Activated T-helper 2 cell treated with anti-CD3 and anti-CD28 coated beads, Interferon-gamma antibody, Interleukin-2, Interleukin-4, amounts not matched to agents 10 μg/mL and 5 μg/mL and 100 μg/mL, durations not matched to agents 14 hours and 24 hours and 36 hours (primary cell): Measurements from ENCODE around the gene ATRNL1. TPM values are rescaled to one million over a fixed set of nuclear protein-coding genes. Genes with fewer than 3 reads are reported as not detected.

Experiments used
- DNase-seq: peaks from one replicate; pipeline ENCODE4 v3.0.0; 2021; ENCODE audit warnings: low spot score
- H3K27ac Mint-ChIP-seq: one replicate; pipeline ENCODE4 v1.8.0; 2021; ENCODE audit warnings: mixed read lengths
- H3K27me3 Mint-ChIP-seq: one replicate; pipeline ENCODE4 v1.8.0; 2021; ENCODE audit warnings: low read depth, mixed read lengths
- H3K36me3 Mint-ChIP-seq: one replicate; pipeline ENCODE4 v1.8.0; 2021; ENCODE audit warnings: low read depth, mixed read lengths
- H3K4me1 Mint-ChIP-seq: one replicate; pipeline ENCODE4 v1.8.0; 2021; ENCODE audit warnings: low read depth, mixed read lengths
- H3K4me3 Mint-ChIP-seq: one replicate; pipeline ENCODE4 v1.8.0; 2021; ENCODE audit warnings: low read depth, mild to moderate bottlenecking, moderate library complexity, mixed read lengths
- H3K9me3 Mint-ChIP-seq: one replicate; pipeline ENCODE4 v1.8.0; 2021; ENCODE audit warnings: mixed read lengths
- intact Hi-C: fragments of 100-400 bp; cut with micrococcal nuclease; formaldehyde crosslinking; loops from one replicate; pipeline ENCODE4 v1.15.1; 2023
- total RNA-seq: library from RNA; stranded (reverse); gene quantifications from 2 replicates; pipeline ENCODE4 v1.2.3, GENCODE V29; 2022

ATRNL1 gene
- total RNA-seq, 1 donor from 2014 or later = 0.50 TPM

DNA sequence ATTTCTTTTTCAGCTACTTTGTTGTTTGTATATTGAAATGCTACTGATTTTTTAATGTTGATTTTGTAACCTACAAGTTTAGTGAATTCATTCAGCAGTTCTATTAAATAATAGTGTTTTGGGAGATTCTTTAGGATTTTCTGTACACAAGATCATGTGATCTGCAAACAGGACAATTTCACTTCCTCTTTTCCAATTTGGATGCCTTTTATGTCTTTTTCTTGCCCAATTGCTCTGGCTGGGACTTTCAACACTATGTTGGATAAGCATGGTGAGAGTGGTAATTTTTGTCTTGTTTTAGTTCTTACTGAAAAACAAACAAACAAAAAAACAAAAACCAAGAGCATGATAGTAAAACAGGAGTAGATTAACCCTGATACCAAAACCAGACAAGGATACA is 316.2 kb downstream of the ATRNL1 start:
- DNase-seq = no peak
- Mint-ChIP-seq H3K9me3 (peaks cover 11% of the 10 kb centered on the region), H3K27me3 (no peaks in the 10 kb centered on the region), H3K27ac (no peak overlapping the region), H3K36me3 (no peaks in the 10 kb centered on the region), H3K4me3 (no peak overlapping the region), H3K4me1 (no peaks in the 10 kb centered on the region)
- intact Hi-C loops = no loop called here

DNA sequence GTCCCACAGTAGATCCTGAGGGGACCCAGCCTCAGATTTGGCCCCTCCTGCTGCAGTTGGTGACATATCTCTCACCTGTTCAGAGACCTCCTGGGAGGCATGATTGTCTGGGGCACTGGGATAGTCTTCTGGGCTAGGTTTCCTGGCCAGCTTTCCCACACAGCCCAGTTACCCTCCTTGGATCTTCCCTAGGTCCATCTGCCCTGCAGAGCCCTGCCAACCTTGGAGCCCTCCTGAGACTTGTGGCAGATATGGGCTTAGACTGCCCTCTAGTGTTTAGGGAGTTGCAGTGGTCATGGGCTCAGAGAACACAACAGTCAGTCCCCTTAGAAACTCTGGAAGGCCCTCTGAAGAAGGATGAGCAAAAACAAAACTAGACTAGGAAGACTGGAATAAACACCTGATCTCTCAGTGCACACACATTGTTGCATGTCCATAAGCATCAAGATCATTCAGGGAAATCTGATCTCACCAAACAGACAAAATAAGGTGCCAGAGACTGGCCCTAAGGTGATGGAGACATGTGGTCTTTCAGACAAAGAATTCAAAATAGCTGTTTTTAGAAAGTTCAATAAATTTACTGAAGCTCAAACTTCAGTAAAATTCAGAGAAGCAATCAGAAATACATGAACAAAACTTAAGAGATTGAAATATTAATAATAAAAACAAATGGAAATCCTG is 324.6 kb downstream of the ATRNL1 start:
- Mint-ChIP-seq H3K9me3 (peaks cover 3% of the 10 kb centered on the region), H3K4me1 (no peaks in the 10 kb centered on the region), H3K36me3 (no peaks in the 10 kb centered on the region), H3K4me3 (no peak overlapping the region), H3K27me3 (no peaks in the 10 kb centered on the region), H3K27ac (no peak overlapping the region)
- intact Hi-C loops = loop anchor here (10.0 kb wide), 1 partner anchor 243 kb away; no protein-coding TSS in a partner anchor
- DNase-seq = no peak

DNA sequence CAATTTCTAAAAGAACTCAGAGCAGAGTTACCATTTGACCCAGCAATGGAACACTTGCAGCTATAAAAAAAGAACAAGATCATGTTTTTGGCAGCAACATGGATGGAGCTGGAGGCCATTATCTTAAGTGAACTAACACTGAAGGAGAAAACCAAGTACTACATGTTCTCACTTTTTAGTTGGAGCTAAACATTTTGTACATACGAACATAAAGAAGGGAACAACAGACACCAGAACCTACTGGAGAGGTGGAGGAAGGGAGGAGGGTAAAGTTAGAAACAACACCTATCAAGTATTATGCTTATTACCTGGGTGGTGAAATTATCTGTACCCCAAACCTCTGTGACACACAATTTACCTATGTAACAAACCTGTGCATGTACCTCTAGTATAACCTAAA is 329.5 kb downstream of the ATRNL1 start:
- H3K27ac Mint-ChIP-seq = no peak overlapping the region
- no peak for DNase-seq
- intact Hi-C loops = no loop called here
- H3K36me3 Mint-ChIP-seq = no peaks in the 10 kb centered on the region
- H3K27me3 Mint-ChIP-seq = no peaks in the 10 kb centered on the region
- peaks cover 3% of the 10 kb centered on the region for H3K9me3 Mint-ChIP-seq
- H3K4me3 Mint-ChIP-seq = no peak overlapping the region
- no peaks in the 10 kb centered on the region for H3K4me1 Mint-ChIP-seq

DNA sequence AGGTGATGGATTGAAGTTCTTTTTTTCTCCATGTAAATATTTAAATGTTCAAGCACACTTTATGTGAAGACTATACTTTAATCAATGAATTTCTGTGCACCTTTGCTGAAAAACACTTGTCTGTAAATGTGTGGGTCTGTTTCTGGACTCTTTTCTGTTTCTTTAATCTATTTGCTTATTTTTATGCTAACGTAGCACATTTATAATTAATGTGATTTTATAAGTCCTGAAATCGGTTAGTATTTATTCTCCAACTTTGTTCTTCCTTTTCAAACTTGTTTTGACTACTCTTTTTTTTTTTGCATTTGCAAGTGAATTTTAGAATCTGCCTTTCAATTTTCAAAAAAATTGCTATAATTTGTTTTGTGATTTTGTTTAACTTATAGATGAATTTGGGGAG is 334.4 kb downstream of the ATRNL1 start:
- no peak overlapping the region for H3K27ac Mint-ChIP-seq
- no peaks in the 10 kb centered on the region for H3K36me3 Mint-ChIP-seq
- H3K4me3 Mint-ChIP-seq = no peak overlapping the region
- DNase-seq = no peak
- no peaks in the 10 kb centered on the region for H3K4me1 Mint-ChIP-seq
- intact Hi-C loops = no loop called here
- no peaks in the 10 kb centered on the region for H3K27me3 Mint-ChIP-seq
- no peaks in the 10 kb centered on the region for H3K9me3 Mint-ChIP-seq

DNA sequence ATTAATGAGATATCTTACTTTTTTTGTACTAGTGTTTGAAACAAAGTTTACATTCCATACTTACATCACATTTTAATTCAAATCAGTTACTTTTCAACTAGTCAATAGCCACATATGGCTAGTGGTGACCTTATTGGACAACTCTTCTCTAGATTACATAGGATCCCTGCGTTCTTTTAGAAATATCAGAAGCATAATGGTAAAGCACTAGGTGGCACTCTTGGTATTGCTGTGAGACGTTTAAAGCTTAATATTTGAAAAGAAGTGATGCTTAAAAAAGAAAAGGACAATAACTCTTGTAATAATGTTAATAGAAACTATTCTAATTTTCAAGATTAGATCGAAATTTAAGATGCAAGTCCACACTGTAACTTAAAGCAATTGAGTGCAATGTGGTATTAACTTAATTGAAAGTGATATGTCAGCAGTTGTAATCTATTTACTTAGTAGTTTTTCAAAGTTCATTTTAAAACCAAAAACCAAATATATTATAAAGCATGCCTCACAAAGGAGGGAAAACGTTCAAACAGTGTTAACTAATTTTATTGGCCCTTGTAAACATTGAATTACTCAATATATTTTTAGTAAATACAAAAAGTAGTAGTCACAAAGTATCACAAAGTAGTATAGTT is 339.1 kb downstream of the ATRNL1 start:
- H3K4me1 Mint-ChIP-seq = no peaks in the 10 kb centered on the region
- intact Hi-C loops = no loop called here
- DNase-seq = no peak
- no peak overlapping the region for H3K4me3 Mint-ChIP-seq
- H3K36me3 Mint-ChIP-seq = no peaks in the 10 kb centered on the region
- H3K27me3 Mint-ChIP-seq = no peaks in the 10 kb centered on the region
- no peaks in the 10 kb centered on the region for H3K9me3 Mint-ChIP-seq
- H3K27ac Mint-ChIP-seq = no peak overlapping the region

DNA sequence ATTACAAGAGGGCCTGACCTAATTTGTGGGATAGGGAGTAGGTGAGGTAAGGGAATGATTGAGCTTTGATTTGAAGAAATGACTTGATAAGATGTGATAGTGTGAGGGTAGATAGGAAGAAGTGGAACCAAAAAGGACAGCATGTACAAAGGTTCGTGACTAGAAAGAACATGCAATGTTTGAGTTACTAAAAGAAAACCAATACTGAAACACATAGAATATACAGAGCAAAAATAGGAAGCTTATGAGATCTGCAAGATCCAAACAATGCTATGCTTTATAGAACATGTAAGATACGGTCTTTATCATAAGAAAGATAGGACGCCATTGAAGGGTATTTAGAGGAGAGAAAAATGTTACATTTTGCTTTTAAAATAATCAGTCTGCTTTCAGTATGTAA is 343.8 kb downstream of the ATRNL1 start:
- H3K36me3 Mint-ChIP-seq = no peaks in the 10 kb centered on the region
- H3K27ac Mint-ChIP-seq = no peak overlapping the region
- H3K4me1 Mint-ChIP-seq = no peaks in the 10 kb centered on the region
- H3K27me3 Mint-ChIP-seq = no peaks in the 10 kb centered on the region
- DNase-seq = no peak
- H3K9me3 Mint-ChIP-seq = no peaks in the 10 kb centered on the region
- intact Hi-C loops = no loop called here
- H3K4me3 Mint-ChIP-seq = no peak overlapping the region

DNA sequence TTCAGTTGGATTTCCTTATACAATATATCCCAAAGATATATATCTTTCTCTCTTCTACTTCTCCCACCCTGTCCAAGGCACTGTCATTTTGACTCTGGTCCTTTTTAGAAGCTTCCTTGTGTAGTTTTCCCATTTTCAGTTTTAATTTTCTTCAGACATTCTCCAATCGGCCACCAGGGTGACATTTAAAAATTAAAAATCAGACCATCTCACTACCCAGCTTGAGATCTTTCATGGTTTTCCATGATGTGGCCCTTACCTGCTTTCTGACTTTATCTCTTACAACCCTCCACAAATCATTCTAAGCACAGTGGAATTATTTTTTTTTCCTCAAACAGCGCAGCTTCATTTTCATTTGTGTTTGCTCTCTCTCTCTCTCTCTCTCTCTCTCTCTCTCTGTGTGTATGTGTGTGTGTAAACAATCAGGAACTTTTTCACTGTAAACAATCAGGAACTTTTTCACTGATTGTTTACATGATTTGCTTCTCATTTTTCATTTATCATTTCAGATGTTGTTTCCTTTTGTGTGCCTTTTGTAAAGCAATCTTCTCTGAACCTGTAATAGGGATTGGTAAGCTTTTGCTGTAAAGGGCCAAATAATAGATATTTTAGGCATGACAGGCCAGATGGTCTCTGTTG is 348.9 kb downstream of the ATRNL1 start:
- no peak overlapping the region for H3K4me3 Mint-ChIP-seq
- no peak overlapping the region for H3K27ac Mint-ChIP-seq
- no peaks in the 10 kb centered on the region for H3K27me3 Mint-ChIP-seq
- DNase-seq = no peak
- H3K4me1 Mint-ChIP-seq = no peaks in the 10 kb centered on the region
- H3K36me3 Mint-ChIP-seq = no peaks in the 10 kb centered on the region
- intact Hi-C loops = no loop called here
- H3K9me3 Mint-ChIP-seq = no peaks in the 10 kb centered on the region

DNA sequence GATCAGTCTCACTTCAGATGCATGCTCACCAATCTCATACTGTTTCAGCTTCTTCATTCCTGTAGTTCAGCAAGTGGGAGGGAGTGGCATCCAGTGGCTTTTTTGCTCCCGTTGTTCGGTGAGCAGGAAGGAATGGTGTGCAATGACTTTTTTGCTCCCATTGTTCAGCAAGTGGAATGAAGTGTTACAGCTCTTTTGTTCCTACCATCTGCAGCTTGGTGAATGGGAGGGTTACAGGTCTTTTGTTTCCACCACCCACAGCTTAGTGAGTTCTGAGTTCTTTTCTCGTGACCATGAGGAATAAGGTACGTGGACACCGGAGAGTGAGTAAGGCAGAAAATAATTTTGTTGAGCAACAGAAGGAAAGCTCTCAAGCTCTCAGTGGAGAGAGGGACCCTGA is 363.6 kb downstream of the ATRNL1 start:
- Mint-ChIP-seq H3K27ac (no peak overlapping the region), H3K36me3 (no peaks in the 10 kb centered on the region), H3K4me1 (no peaks in the 10 kb centered on the region), H3K4me3 (no peak overlapping the region), H3K27me3 (no peaks in the 10 kb centered on the region), H3K9me3 (peaks cover 12% of the 10 kb centered on the region)
- DNase-seq = no peak
- intact Hi-C loops = no loop called here

DNA sequence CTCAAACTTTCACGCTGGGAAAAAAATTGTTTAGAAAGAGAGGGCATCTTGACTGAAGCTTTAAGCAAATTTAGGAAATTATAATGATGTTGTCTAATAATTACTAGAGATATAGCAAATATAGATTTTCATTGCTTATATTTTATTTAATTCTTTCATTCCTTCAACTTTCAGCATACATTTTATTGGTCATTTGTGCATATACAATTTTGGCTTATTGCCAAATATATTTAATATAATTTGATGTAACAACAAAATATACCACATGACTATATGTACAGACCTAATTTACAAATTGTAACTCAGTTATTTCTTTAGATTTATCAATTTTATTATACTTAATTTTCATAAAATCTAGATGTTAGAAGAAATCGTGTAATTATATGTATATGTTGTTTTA is 390.1 kb downstream of the ATRNL1 start:
- intact Hi-C loops = no loop called here
- H3K9me3 Mint-ChIP-seq = no peaks in the 10 kb centered on the region
- no peaks in the 10 kb centered on the region for H3K4me1 Mint-ChIP-seq

DNA sequence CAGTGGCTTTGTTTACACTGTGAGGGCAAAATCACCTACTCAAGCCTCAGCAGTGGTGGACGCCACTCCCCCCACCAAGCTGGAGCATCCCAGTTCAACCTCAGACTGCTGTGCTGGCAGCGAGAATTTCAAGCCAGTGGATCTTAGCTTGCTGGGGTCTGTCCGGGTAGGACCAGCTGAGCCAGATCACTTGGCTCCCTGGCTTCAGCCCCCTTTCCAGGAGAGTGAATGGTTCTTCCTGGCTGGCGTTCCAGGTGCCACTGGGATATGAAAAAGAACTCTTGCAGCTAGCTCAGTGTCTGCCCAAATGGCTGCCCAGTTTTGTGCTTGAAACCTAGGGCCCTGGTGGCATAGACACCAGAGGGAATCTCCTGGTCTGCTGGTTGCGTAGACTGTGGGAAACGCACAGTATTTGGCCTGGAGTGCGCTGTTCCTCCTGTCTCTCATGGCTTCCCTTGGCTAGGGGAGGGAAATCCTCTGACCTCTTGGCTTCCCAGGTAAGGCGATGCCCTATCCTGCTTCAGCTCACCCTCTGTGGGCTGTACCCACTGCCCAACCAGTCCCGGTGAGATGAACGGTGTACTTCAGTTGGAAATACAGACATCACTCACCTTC is 398.5 kb downstream of the ATRNL1 start:
- Mint-ChIP-seq H3K4me1 (no peaks in the 10 kb centered on the region), H3K4me3 (no peak overlapping the region), H3K27ac (no peak overlapping the region), H3K27me3 (no peaks in the 10 kb centered on the region), H3K9me3 (peaks cover 27% of the 10 kb centered on the region), H3K36me3 (no peaks in the 10 kb centered on the region)
- intact Hi-C loops = no loop called here
- DNase-seq = no peak

More for the DNA sequence above, 390.1 kb downstream of the ATRNL1 start:
- Mint-ChIP-seq H3K4me3 (no peak overlapping the region), H3K27ac (no peak overlapping the region), H3K36me3 (no peaks in the 10 kb centered on the region), H3K27me3 (no peaks in the 10 kb centered on the region)
- no peak for DNase-seq

DNA sequence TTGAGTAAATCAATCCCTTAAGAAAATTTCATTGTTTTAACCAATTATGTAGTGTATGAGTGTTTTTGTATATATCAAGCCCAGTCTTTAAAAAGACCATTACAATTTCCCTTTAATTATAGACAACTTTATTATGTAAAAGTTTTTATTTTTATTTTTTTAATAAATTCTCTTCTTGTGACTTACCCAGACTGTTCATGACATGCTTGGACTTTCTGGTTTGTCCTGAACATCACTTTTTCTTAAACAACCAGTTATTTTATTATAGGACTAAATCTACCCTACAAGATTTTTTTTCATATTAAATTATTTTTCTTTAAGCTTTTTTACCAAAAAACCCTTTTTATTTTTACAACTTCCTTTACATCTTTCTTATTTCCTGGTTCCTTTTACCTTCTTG is 410.4 kb downstream of the ATRNL1 start:
- no peaks in the 10 kb centered on the region for H3K4me1 Mint-ChIP-seq
- H3K36me3 Mint-ChIP-seq = no peaks in the 10 kb centered on the region
- H3K4me3 Mint-ChIP-seq = no peak overlapping the region
- H3K27ac Mint-ChIP-seq = no peak overlapping the region
- DNase-seq = no peak
- H3K9me3 Mint-ChIP-seq = peaks cover 11% of the 10 kb centered on the region
- intact Hi-C loops = no loop called here
- no peaks in the 10 kb centered on the region for H3K27me3 Mint-ChIP-seq

DNA sequence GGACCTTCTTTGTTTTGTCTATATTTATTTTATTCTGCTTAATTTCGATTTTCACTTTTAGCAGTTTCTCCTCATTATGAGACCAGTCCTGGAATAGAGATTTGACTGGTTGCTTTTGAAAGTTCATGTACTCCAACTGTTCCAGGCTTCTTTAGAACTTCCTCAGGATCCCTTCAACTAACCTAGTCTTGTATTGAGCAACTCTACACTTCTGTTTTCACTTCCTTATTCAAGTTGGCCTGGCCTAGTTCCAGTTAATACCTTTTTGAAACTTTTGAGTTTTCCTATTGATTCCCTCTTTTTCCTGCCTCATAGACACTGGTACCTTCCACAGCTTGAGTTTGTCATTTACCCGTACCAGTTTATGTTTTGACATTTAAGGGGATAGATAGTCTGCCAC is 421.7 kb downstream of the ATRNL1 start:
- H3K9me3 Mint-ChIP-seq = peaks cover 3% of the 10 kb centered on the region

DNA sequence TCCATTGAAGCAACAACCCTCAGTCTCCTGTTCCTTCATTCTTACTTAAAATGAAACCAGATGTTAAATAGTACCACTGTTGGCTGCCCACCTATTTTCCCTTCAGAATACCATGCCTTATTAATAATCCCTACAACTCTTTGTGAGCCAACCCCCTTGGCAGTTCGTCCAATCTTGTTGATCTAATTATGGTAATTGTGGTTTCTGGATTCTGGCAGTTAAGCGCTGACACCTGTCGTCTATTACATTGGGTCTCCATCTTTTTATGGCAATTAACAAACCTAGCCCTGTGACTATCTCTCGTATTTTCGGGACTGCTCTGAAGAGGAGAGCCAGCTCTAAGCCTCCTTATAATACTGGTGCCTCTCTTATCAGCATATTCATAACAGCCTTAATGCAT is 432.0 kb downstream of the ATRNL1 start:
- no peaks in the 10 kb centered on the region for H3K27me3 Mint-ChIP-seq
- no peaks in the 10 kb centered on the region for H3K36me3 Mint-ChIP-seq
- H3K27ac Mint-ChIP-seq = no peak overlapping the region
- no peaks in the 10 kb centered on the region for H3K4me1 Mint-ChIP-seq
- peaks cover 35% of the 10 kb centered on the region for H3K9me3 Mint-ChIP-seq
- intact Hi-C loops = no loop called here
- DNase-seq = no peak
- H3K4me3 Mint-ChIP-seq = no peak overlapping the region

More for the DNA sequence above, 421.7 kb downstream of the ATRNL1 start:
- no peak for DNase-seq
- Mint-ChIP-seq H3K4me3 (no peak overlapping the region), H3K4me1 (no peaks in the 10 kb centered on the region), H3K36me3 (no peaks in the 10 kb centered on the region), H3K27me3 (no peaks in the 10 kb centered on the region), H3K27ac (no peak overlapping the region)
- intact Hi-C loops = no loop called here
